H9 (cell line): ENCODE data around the gene COL19A1. TPM values are rescaled to one million over a fixed set of nuclear protein-coding genes. Genes with fewer than 3 reads are reported as not detected.

Experiments
- DNase-seq: peaks from one replicate; pipeline ENCODE4 v3.0.0-alpha.2; 2017
- H2AFZ ChIP-seq: one replicate; pipeline ENCODE4 v1.6.1; 2013; ENCODE audit warnings: mild to moderate bottlenecking, low read length, control low read depth, moderate library complexity
- H2AK5ac ChIP-seq: 2 replicates; pipeline ENCODE4 v1.6.1; 2013; ENCODE audit warnings: low read length, control low read depth, mixed read lengths; ENCODE audit not compliant: insufficient read length
- H2BK120ac ChIP-seq: one replicate; pipeline ENCODE4 v1.6.1; 2013; ENCODE audit warnings: low read depth, mild to moderate bottlenecking, low read length, control low read depth, inconsistent platforms; ENCODE audit not compliant: poor library complexity, severe bottlenecking
- H2BK12ac ChIP-seq: 2 replicates; pipeline ENCODE4 v1.6.1; 2013; ENCODE audit warnings: low read length, control low read depth, mixed read lengths, low read depth; ENCODE audit not compliant: insufficient read length
- H2BK15ac ChIP-seq: 2 replicates; pipeline ENCODE4 v1.6.1; 2013; ENCODE audit warnings: low read depth, low read length, control low read depth
- H2BK20ac ChIP-seq: one replicate; pipeline ENCODE4 v1.6.1; 2013; ENCODE audit warnings: low read depth, mild to moderate bottlenecking, low read length, control low read depth, inconsistent platforms; ENCODE audit not compliant: poor library complexity, severe bottlenecking
- H2BK5ac ChIP-seq: 2 replicates; pipeline ENCODE4 v1.6.1; 2013; ENCODE audit warnings: low read length, control low read depth, mixed read lengths; ENCODE audit not compliant: insufficient read length
- H3K14ac ChIP-seq: 2 replicates; pipeline ENCODE4 v1.6.1; 2013; ENCODE audit warnings: low read length, control low read depth; ENCODE audit not compliant: insufficient read depth
- H3K18ac ChIP-seq: 2 replicates; pipeline ENCODE4 v1.6.1; 2013; ENCODE audit warnings: low read depth, mild to moderate bottlenecking, mixed read lengths, low read length, control low read depth; ENCODE audit not compliant: insufficient read length
- H3K23ac ChIP-seq: 2 replicates; pipeline ENCODE4 v1.6.1; 2013; ENCODE audit warnings: low read length, control low read depth, mixed read lengths, low read depth; ENCODE audit not compliant: insufficient read length
- H3K23me2 ChIP-seq: 2 replicates; pipeline ENCODE4 v1.6.1; 2013; ENCODE audit warnings: low read depth, mild to moderate bottlenecking, mixed read lengths, low read length, control low read depth; ENCODE audit not compliant: insufficient read length, poor library complexity, severe bottlenecking
- H3K27ac ChIP-seq: 2 replicates; pipeline ENCODE4 v1.5.1; 2013; ENCODE audit warnings: low read length, control low read depth, mixed read lengths, low read depth; ENCODE audit not compliant: insufficient read length
- H3K27me3 ChIP-seq: 2 replicates; pipeline ENCODE4 v1.6.1; 2013; ENCODE audit warnings: low read length, control low read depth, inconsistent platforms; ENCODE audit not compliant: insufficient read depth
- H3K4ac ChIP-seq: 2 replicates; pipeline ENCODE4 v1.6.1; 2013; ENCODE audit warnings: low read depth, mild to moderate bottlenecking, control low read depth, inconsistent platforms, low read length, moderate library complexity
- H3K4me1 ChIP-seq: 2 replicates; pipeline ENCODE4 v1.6.1; 2013; ENCODE audit warnings: low read length, control low read depth, inconsistent platforms; ENCODE audit not compliant: insufficient read depth
- H3K4me2 ChIP-seq: 2 replicates; pipeline ENCODE4 v1.6.1; 2013; ENCODE audit warnings: low read length, control low read depth, mixed read lengths; ENCODE audit not compliant: insufficient read length, insufficient read depth
- H3K56ac ChIP-seq: 2 replicates; pipeline ENCODE4 v1.6.1; 2013; ENCODE audit warnings: low read depth, mild to moderate bottlenecking, mixed read lengths, low read length, control low read depth; ENCODE audit not compliant: insufficient read length
- H3K79me1 ChIP-seq: 2 replicates; pipeline ENCODE4 v1.6.1; 2013; ENCODE audit warnings: low read depth, mild to moderate bottlenecking, moderate library complexity, low read length, control low read depth, inconsistent platforms; ENCODE audit not compliant: insufficient read depth, poor library complexity, severe bottlenecking
- H3K79me2 ChIP-seq: 2 replicates; pipeline ENCODE4 v1.6.1; 2013; ENCODE audit warnings: low read length, control low read depth, inconsistent platforms; ENCODE audit not compliant: insufficient read depth
- H3K9ac ChIP-seq: 2 replicates; pipeline ENCODE4 v1.6.1; 2013; ENCODE audit warnings: low read length, control low read depth, mixed read lengths; ENCODE audit not compliant: insufficient read length; ENCODE audit errors: extremely low read depth
- H3K9me3 ChIP-seq: one replicate; pipeline ENCODE4 v1.6.1; 2013; ENCODE audit warnings: low read depth, low read length, inconsistent platforms; ENCODE audit not compliant: control insufficient read depth
- H3T11ph ChIP-seq: one replicate; pipeline ENCODE4 v1.6.1; 2013; ENCODE audit warnings: mild to moderate bottlenecking, low read length, control low read depth, inconsistent platforms
- H4K20me1 ChIP-seq: one replicate; pipeline ENCODE4 v1.6.1; 2013; ENCODE audit not compliant: control insufficient read depth, insufficient read length, insufficient read depth
- H4K5ac ChIP-seq: 2 replicates; pipeline ENCODE4 v1.6.1; 2013; ENCODE audit warnings: low read depth, mild to moderate bottlenecking, mixed read lengths, low read length, control low read depth; ENCODE audit not compliant: insufficient read length
- H4K8ac ChIP-seq: replicated peaks from 2 replicates; pipeline ENCODE4 v1.6.1; 2013; ENCODE audit warnings: low read length, control low read depth, mixed read lengths, low read depth; ENCODE audit not compliant: insufficient read length
- H4K91ac ChIP-seq: 2 replicates; pipeline ENCODE4 v1.6.1; 2013; ENCODE audit warnings: low read depth, mild to moderate bottlenecking, moderate library complexity, mixed read lengths, low read length, control low read depth; ENCODE audit not compliant: insufficient read length
- H3K27ac Mint-ChIP-seq, 3 experiments: 2 replicates in 2 of 3; 3 replicates in 1 of 3; pipeline ENCODE4 v1.8.0; 2020 to 2021; ENCODE audit warnings: mixed read lengths in 3 of 3, mild to moderate bottlenecking in 1 of 3, moderate library complexity in 1 of 3
- H3K27me3 Mint-ChIP-seq: 2 replicates; pipeline ENCODE4 v1.8.0; 2021; ENCODE audit warnings: low read depth, mild to moderate bottlenecking, moderate library complexity, mixed read lengths
- H3K36me3 Mint-ChIP-seq, 3 experiments: 2 replicates in 2 of 3; 3 replicates in 1 of 3; pipeline ENCODE4 v1.8.0; 2020 to 2021; ENCODE audit warnings: low read depth in 3 of 3, mixed read lengths in 3 of 3; ENCODE audit not compliant: insufficient read depth in 1 of 3
- H3K4me1 Mint-ChIP-seq, 2 experiments: 2 replicates each; pipeline ENCODE4 v1.8.0; 2020; ENCODE audit warnings: mixed read lengths in 2 of 2
- H3K4me3 Mint-ChIP-seq, 2 experiments: 2 replicates in 1 of 2; 3 replicates in 1 of 2; pipeline ENCODE4 v1.8.0; 2020 to 2021; ENCODE audit warnings: mild to moderate bottlenecking in 2 of 2, mixed read lengths in 2 of 2, moderate library complexity in 1 of 2
- H3K9me3 Mint-ChIP-seq, 2 experiments: 2 replicates in 1 of 2; 3 replicates in 1 of 2; pipeline ENCODE4 v1.8.0; 2020; ENCODE audit warnings: mild to moderate bottlenecking in 2 of 2, mixed read lengths in 2 of 2, moderate library complexity in 1 of 2
- CTCF ChIP-seq: fragments of 200-600 bp; sonication (generic); conservative IDR thresholded peaks from 3 replicates; pipeline ENCODE4 v1.8.0; 2021; ENCODE audit warnings: antibody characterized with exemption, mild to moderate bottlenecking
- WGBS: extraction: QIAGEN DNeasy Blood & Tissue Kit; methylation state at CpG from one replicate; pipeline ENCODE4 v1.1.7; 2013; ENCODE audit warnings: missing lambda C conversion rate, low lambda C conversion rate, mixed read lengths; ENCODE audit not compliant: insufficient read length; ENCODE audit errors: extremely low coverage; 5-methylcytosine and 5-hydroxymethylcytosine counted together
- total RNA-seq: library from RNA; stranded (reverse); gene quantifications from 2 replicates; pipeline ENCODE4 v1.2.1, GENCODE V29; 2021

The COL19A1 gene
- total RNA-seq, 1 experiment from 2014 or later, result not detected

GRCh38 chr6:70216767-70217166 lies 350.4 kb downstream of the COL19A1 start:
- DNase-seq, result no peak
- H4K5ac ChIP-seq, result no peak overlapping the region
- H3K4me1 ChIP-seq, result no peaks in the 10 kb centered on the region
- H3K23me2 ChIP-seq, result no peaks in the 10 kb centered on the region
- H3K9me3 ChIP-seq, result no peaks in the 10 kb centered on the region
- H3K27ac Mint-ChIP-seq, result no peak overlapping the region; a peak in 1 of 7 replicates
- no peak for TF ChIP-seq CTCF
- H3K9me3 Mint-ChIP-seq, result no peaks in the 10 kb centered on the region
- H3K79me1 ChIP-seq, result no peaks in the 10 kb centered on the region
- no peak overlapping the region for H2BK120ac ChIP-seq
- H3K18ac ChIP-seq, result no peak overlapping the region
- no peak overlapping the region for H2BK15ac ChIP-seq
- H3K27me3 Mint-ChIP-seq, result no peaks in the 10 kb centered on the region
- no peak overlapping the region for H2AFZ ChIP-seq
- no peak overlapping the region for H3K27ac ChIP-seq
- no CpG with 5 or more reads among the region's 8 CpGs for WGBS
- no peak overlapping the region for H3K9ac ChIP-seq
- no peak overlapping the region for H4K91ac ChIP-seq
- no peak overlapping the region for H3K56ac ChIP-seq
- no peaks in the 10 kb centered on the region for H4K20me1 ChIP-seq
- H3K27me3 ChIP-seq, result no peaks in the 10 kb centered on the region
- no peaks in the 10 kb centered on the region for H3K79me2 ChIP-seq
- H3K4me1 Mint-ChIP-seq, result peaks cover 0 to 9% of the 10 kb centered on the region in 2 experiments; a peak in 2 of 4 replicates
- no peaks in the 10 kb centered on the region for H3K36me3 Mint-ChIP-seq
- H3K23ac ChIP-seq, result no peak overlapping the region
- H3K14ac ChIP-seq, result no peak overlapping the region; the same call in 1 of the 2 replicates
- no peak overlapping the region for H2AK5ac ChIP-seq
- H2BK12ac ChIP-seq, result no peak overlapping the region
- H2BK5ac ChIP-seq, result no peak overlapping the region
- no peak overlapping the region for H2BK20ac ChIP-seq
- H3T11ph ChIP-seq, result no peak overlapping the region
- H3K4me3 Mint-ChIP-seq, result no peak overlapping the region
- no peak overlapping the region for H4K8ac ChIP-seq
- H3K4me2 ChIP-seq, result no peak overlapping the region
- no peak overlapping the region for H3K4ac ChIP-seq
